OCI-LY3 (cell line): ENCODE data around the gene PLCB1.

Experiments used
- EZH2phosphoT487 ChIP-seq: fragments of 200-600 bp; shearing (Covaris generic); IDR thresholded peaks from 2 replicates; pipeline ENCODE4 v1.6.1; 2018; ENCODE audit warnings: antibody characterized with exemption, mixed run types, low read depth
- TF ChIP-seq, protein P1 (sequence below): fragments of 200-600, 300-600 bp; sonication (generic); IDR thresholded peaks from 2 replicates; pipeline ENCODE4 v1.5.1; 2014; ENCODE audit warnings: antibody characterized with exemption, low read length, low read depth

DNA sequence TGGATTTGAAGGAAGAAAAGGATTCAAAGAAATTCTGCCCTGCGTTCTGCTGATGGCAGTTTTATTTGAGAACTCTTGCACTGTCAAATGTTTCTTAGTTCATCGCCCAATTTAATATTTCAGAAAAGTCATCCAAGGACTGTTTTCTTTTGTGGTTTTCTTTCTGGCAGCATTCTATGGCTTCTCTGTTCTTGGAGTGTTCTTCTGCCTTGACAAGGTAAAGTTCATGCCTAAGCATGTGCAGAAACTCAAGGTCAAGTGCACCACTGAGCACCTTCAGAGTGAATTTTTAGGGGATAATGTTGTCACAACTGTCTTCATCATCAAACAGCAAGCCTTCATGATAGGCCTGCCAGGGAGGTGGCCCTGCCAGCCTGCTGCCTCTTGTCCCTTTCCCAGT is 225.6 kb downstream of the PLCB1 start:
- TF ChIP-seq, protein P1, sequence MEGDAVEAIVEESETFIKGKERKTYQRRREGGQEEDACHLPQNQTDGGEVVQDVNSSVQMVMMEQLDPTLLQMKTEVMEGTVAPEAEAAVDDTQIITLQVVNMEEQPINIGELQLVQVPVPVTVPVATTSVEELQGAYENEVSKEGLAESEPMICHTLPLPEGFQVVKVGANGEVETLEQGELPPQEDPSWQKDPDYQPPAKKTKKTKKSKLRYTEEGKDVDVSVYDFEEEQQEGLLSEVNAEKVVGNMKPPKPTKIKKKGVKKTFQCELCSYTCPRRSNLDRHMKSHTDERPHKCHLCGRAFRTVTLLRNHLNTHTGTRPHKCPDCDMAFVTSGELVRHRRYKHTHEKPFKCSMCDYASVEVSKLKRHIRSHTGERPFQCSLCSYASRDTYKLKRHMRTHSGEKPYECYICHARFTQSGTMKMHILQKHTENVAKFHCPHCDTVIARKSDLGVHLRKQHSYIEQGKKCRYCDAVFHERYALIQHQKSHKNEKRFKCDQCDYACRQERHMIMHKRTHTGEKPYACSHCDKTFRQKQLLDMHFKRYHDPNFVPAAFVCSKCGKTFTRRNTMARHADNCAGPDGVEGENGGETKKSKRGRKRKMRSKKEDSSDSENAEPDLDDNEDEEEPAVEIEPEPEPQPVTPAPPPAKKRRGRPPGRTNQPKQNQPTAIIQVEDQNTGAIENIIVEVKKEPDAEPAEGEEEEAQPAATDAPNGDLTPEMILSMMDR, result no peak
- TF ChIP-seq EZH2phosphoT487, result no peak
